NOMO-1 treated with dmso at 0.1 percent for 144 hours (cell line): ENCODE measurements around the gene COQ7.

Experiments
- DNase-seq: peaks from one replicate; lab custom pipeline; 2025; ENCODE audit not compliant: unreplicated experiment; lab: John Stamatoyannopoulos, UW

Gene COQ7

GRCh38 chr16:19067349-19068236 lies at the start of gene COQ7:
TSS of gene COQ7 (plus strand) at chr16:19067614. CDS start at chr16:19067665, 51 bp downstream.
- DNase-seq: peak; percentile 99

- no peak for DNase-seq
These were observed 46.7 kb upstream of the COQ7 start for GRCh38 chr16:19020689-19021088.

- DNase-seq: no peak
These were observed 45.7 kb upstream of the COQ7 start for GRCh38 chr16:19021747-19022146.

- DNase-seq: no peak
These were observed 40.0 kb upstream of the COQ7 start for GRCh38 chr16:19027416-19027815.

GRCh38 chr16:19029980-19030379 lies 37.4 kb upstream of the COQ7 start:
- DNase-seq: no peak

- DNase-seq: no peak
These were observed 35.7 kb upstream of the COQ7 start for GRCh38 chr16:19031738-19032137.

GRCh38 chr16:19033761-19034160 lies 33.7 kb upstream of the COQ7 start:
- DNase-seq: no peak

- no peak for DNase-seq
These were observed 27.0 kb upstream of the COQ7 start for GRCh38 chr16:19040400-19040799.

GRCh38 chr16:19044769-19045168 lies 22.6 kb upstream of the COQ7 start:
- DNase-seq: no peak

GRCh38 chr16:19046062-19046461 lies 21.4 kb upstream of the COQ7 start:
- no peak for DNase-seq

- DNase-seq: no peak
These were observed 4.7 kb upstream of the COQ7 start for GRCh38 chr16:19062706-19063105.

GRCh38 chr16:19066988-19067348 lies 446 bp upstream of the COQ7 start:
- DNase-seq: no peak

GRCh38 chr16:19068237-19068815 lies 912 bp downstream of the COQ7 start:
- DNase-seq: no peak

- peak; percentile 15 for DNase-seq
These were observed 4.7 kb downstream of the COQ7 start for GRCh38 chr16:19071811-19072777.

GRCh38 chr16:19073344-19073743 lies 5.9 kb downstream of the COQ7 start:
- DNase-seq: peak; percentile 18

- DNase-seq: no peak
These were observed 6.4 kb downstream of the COQ7 start for GRCh38 chr16:19073863-19074262.

GRCh38 chr16:19075511-19075910 lies 8.1 kb downstream of the COQ7 start:
- DNase-seq: no peak

- DNase-seq: no peak
These were observed 10.5 kb downstream of the COQ7 start for GRCh38 chr16:19077879-19078278.

- no peak for DNase-seq
These were observed 16.3 kb downstream of the COQ7 start for GRCh38 chr16:19083670-19084069.

GRCh38 chr16:19084139-19084538 lies 16.7 kb downstream of the COQ7 start:
- DNase-seq: no peak

- DNase-seq: no peak
These were observed 17.5 kb downstream of the COQ7 start for GRCh38 chr16:19084879-19085278.
